ENCODE measurements around the gene TXN2.
A peak's percentile ranks its signal among the peaks of the same experiment; 100 is the strongest.

The TXN2 gene

DNA sequence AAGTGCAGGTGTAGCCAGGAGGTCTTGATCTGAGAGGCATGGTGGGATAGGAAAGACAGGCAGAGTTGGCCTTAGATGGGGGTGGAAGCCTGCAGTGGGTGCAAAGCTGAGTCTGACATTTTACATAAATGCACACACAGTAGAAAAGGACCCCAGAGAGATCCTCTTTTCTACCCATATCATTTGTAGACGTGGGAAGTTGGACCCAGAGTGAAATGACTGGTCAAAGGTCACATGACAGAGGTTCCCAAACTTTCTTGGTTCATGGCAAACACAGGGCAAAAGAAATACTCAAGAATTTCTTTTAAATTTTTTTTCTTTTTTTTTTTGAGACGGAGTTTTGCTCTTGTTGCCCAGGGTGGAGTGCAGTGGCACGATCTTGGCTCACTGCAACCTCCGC lies 31.6 kb upstream of the TXN2 start:
- no peaks in the 10 kb centered on the region for H3K4me1 ChIP-seq (ENCODE audit: insufficient read depth, low read length)
- no peak for ATAC-seq (ENCODE audit: insufficient read depth, low read depth)
- no peak overlapping the region for H2AFZ ChIP-seq (ENCODE audit: low read depth, low read length)
- no peak for TF ChIP-seq EZH2 (IDR thresholded peaks at IDR 0.05; ENCODE audit: borderline replicate concordance, low read depth, low read length, severe bottlenecking)
- TF ChIP-seq, protein P1, sequence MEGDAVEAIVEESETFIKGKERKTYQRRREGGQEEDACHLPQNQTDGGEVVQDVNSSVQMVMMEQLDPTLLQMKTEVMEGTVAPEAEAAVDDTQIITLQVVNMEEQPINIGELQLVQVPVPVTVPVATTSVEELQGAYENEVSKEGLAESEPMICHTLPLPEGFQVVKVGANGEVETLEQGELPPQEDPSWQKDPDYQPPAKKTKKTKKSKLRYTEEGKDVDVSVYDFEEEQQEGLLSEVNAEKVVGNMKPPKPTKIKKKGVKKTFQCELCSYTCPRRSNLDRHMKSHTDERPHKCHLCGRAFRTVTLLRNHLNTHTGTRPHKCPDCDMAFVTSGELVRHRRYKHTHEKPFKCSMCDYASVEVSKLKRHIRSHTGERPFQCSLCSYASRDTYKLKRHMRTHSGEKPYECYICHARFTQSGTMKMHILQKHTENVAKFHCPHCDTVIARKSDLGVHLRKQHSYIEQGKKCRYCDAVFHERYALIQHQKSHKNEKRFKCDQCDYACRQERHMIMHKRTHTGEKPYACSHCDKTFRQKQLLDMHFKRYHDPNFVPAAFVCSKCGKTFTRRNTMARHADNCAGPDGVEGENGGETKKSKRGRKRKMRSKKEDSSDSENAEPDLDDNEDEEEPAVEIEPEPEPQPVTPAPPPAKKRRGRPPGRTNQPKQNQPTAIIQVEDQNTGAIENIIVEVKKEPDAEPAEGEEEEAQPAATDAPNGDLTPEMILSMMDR (IDR thresholded peaks at IDR 0.05; ENCODE audit: borderline replicate concordance, extremely low read depth, low read length, poor library complexity, severe bottlenecking), result no peak
- no peak overlapping the region for H3K27ac ChIP-seq (ENCODE audit: low read length)
- no peak overlapping the region for H3K4me2 ChIP-seq (ENCODE audit: insufficient read depth, low read length)
- H3K27me3 ChIP-seq (ENCODE audit: insufficient read depth, low read length, poor library complexity), result no peaks in the 10 kb centered on the region
- no peak overlapping the region for H3K9ac ChIP-seq (ENCODE audit: low read depth, low read length)
- H4K20me1 ChIP-seq (ENCODE audit: insufficient read depth, low read length), result peaks cover 15% of the 10 kb centered on the region; the same call in 1 of the 2 replicates
- DNase-seq, result no peak
- H3K4me3 ChIP-seq (ENCODE audit: low read depth in 1 of 2, low read length in 2 of 2), result no peak overlapping the region
- H3K36me3 ChIP-seq (ENCODE audit: insufficient read depth, low read length), result peaks cover 77% of the 10 kb centered on the region
- H3K9me3 ChIP-seq (ENCODE audit: insufficient read depth, low read length, severe bottlenecking), result no peaks in the 10 kb centered on the region
- H3K79me2 ChIP-seq (ENCODE audit: insufficient read depth, low read length), result peaks cover 3% of the 10 kb centered on the region; the same call in 1 of the 2 replicates

DNA sequence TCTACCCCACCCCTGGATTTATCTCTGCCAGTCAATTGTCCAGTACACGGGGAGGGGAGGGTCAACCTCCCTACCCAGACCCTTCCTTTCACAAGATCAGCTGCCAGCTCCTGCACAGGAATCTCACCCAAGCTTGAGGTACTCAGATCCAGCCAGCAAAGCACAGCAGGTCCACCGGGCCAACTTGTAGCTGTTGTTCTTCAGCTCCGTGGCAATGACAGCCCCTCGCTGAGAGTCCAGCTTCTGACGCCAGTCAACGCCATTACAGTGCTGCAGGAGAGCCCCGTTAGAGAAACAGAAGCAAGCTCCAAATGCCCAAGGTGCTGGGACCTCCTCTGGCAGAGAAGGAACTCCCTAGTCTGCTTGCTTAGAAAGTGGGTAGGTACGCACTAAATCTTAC lies 30.9 kb upstream of the TXN2 start:
- Histone ChIP-seq H3K27ac (ENCODE audit: low read length) (no peak overlapping the region), H3K4me2 (ENCODE audit: insufficient read depth, low read length) (no peak overlapping the region), H2AFZ (ENCODE audit: low read depth, low read length) (no peak overlapping the region), H3K9ac (ENCODE audit: low read depth, low read length) (no peak overlapping the region), H3K79me2 (ENCODE audit: insufficient read depth, low read length) (peaks cover 4% of the 10 kb centered on the region; the same call in 1 of the 2 replicates), H4K20me1 (ENCODE audit: insufficient read depth, low read length) (peaks cover 15% of the 10 kb centered on the region; the same call in 1 of the 2 replicates), H3K9me3 (ENCODE audit: insufficient read depth, low read length, severe bottlenecking) (no peaks in the 10 kb centered on the region), H3K36me3 (ENCODE audit: insufficient read depth, low read length) (peaks cover 70% of the 10 kb centered on the region), H3K4me1 (ENCODE audit: insufficient read depth, low read length) (peaks cover 5% of the 10 kb centered on the region), H3K4me3 (ENCODE audit: low read depth in 1 of 2, low read length in 2 of 2) (no peak overlapping the region), H3K27me3 (ENCODE audit: insufficient read depth, low read length, poor library complexity) (no peaks in the 10 kb centered on the region)
- DNase-seq (no peak), ATAC-seq (ENCODE audit: insufficient read depth, low read depth) (no peak)
- TF ChIP-seq, protein P1 (IDR thresholded peaks at IDR 0.05; ENCODE audit: borderline replicate concordance, extremely low read depth, low read length, poor library complexity, severe bottlenecking), result no peak
- TF ChIP-seq EZH2 (IDR thresholded peaks at IDR 0.05; ENCODE audit: borderline replicate concordance, low read depth, low read length, severe bottlenecking), result no peak

DNA sequence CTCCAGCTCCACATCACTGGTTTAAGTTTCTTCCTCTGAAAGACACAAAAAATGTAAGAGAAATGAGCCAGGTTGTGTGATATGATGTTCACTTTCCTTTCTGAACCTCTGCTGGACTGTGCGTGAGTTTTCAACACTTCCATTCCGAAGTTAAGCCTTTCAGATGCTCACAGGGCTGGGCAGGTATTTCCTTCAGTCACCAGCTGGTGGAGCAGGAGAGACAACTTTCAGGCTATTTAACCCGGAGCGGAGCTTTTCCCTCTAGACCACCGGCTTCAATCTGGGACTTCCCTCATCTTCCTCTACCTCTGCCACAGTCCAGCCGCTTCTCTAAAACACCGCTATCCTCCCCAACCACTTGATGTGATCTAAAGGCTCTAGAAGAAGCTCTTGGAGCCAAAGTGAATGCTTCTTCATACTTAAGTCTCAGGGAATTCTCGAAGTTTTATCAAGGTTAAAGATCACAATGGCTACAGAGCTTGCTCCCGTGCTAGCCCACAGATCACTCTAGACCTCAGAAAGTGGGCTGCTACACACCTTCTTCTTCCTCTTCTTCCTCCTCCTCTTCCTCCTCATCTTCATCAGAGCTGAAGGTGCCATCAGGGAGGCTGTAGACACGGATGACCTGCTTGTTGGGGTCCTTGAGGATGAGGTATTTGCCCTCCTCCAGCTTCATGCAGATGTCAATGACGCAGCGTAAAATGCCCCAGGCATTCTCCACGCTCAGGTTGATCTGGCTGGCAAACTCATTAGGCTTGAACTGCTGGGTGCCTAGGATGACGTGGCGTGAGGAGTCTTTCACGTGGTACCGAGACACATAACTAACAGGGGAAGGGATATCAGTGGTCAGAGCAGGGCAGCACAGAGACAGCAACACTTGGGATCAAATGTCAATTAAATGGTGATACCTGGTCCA lies 29.8 kb upstream of the TXN2 start:
- DNase-seq, result peak; percentile 43
- Histone ChIP-seq H3K4me1 (ENCODE audit: insufficient read depth, low read length) (peaks cover 13% of the 10 kb centered on the region), H3K27me3 (ENCODE audit: insufficient read depth, low read length, poor library complexity) (no peaks in the 10 kb centered on the region), H3K4me2 (ENCODE audit: insufficient read depth, low read length) (no peak overlapping the region), H3K9ac (ENCODE audit: low read depth, low read length) (no peak overlapping the region), H3K27ac (ENCODE audit: low read length) (no peak overlapping the region), H3K79me2 (ENCODE audit: insufficient read depth, low read length) (peaks cover 9% of the 10 kb centered on the region), H4K20me1 (ENCODE audit: insufficient read depth, low read length) (peaks cover 15% of the 10 kb centered on the region; the same call in 1 of the 2 replicates), H3K4me3 (ENCODE audit: low read depth in 1 of 2, low read length in 2 of 2) (no peak overlapping the region), H3K9me3 (ENCODE audit: insufficient read depth, low read length, severe bottlenecking) (no peaks in the 10 kb centered on the region), H2AFZ (ENCODE audit: low read depth, low read length) (no peak overlapping the region), H3K36me3 (ENCODE audit: insufficient read depth, low read length) (peaks cover 59% of the 10 kb centered on the region)
- no peak for ATAC-seq (ENCODE audit: insufficient read depth, low read depth)
- TF ChIP-seq EZH2 (IDR thresholded peaks at IDR 0.05; ENCODE audit: borderline replicate concordance, low read depth, low read length, severe bottlenecking), result no peak
- TF ChIP-seq, protein P1 (IDR thresholded peaks at IDR 0.05; ENCODE audit: borderline replicate concordance, extremely low read depth, low read length, poor library complexity, severe bottlenecking), result peak; percentile 74
